Esophagus muscularis mucosa (tissue), 4 donors: ENCODE results near the gene TNFAIP2.
A peak's percentile ranks its signal among the peaks of the same experiment; 100 is the strongest.

Experiments
- CTCF ChIP-seq, 3 experiments: fragments of 200-600 bp in 2 of 3; fragments of 450-650 bp in 1 of 3; sonication (generic) in 2 of 3; IDR thresholded peaks; one replicate each; pipeline ENCODE4 v1.5.1; 2017 to 2019; ENCODE audit warnings: antibody characterized with exemption in 3 of 3, mild to moderate bottlenecking in 2 of 3, moderate library complexity in 1 of 3
- EP300 ChIP-seq: sonication (generic); formaldehyde crosslinking; IDR thresholded peaks from one replicate; pipeline ENCODE4 v1.6.1; 2017; ENCODE audit warnings: antibody characterized with exemption
- POLR2A ChIP-seq: fragments of 450-650 bp; IDR thresholded peaks from one replicate; pipeline ENCODE4 v1.6.1; 2017; ENCODE audit warnings: antibody characterized with exemption, moderate library complexity, mild to moderate bottlenecking, low read depth
- POLR2AphosphoS5 ChIP-seq, 2 donors: sonication (generic); formaldehyde crosslinking; IDR thresholded peaks; one replicate each; pipeline ENCODE4 v1.6.1; 2017; ENCODE audit warnings: antibody characterized with exemption in 2 of 2

GRCh38 chr14:103121846-103122584 lies 1.2 kb upstream of the TNFAIP2 start:
- no peak for TF ChIP-seq POLR2A
- TF ChIP-seq CTCF (IDR thresholded peaks at IDR 0.05) = no peak
- peak; percentile 58 to 59 for TF ChIP-seq POLR2AphosphoS5 (IDR thresholded peaks at IDR 0.05)
- no peak for TF ChIP-seq EP300
